ENCODE results near the gene C12orf76. TPM values are rescaled to one million over a fixed set of nuclear protein-coding genes. Genes with fewer than 3 reads are reported as not detected.
"Not testable (repeated sequence)": the region's sequence is repeated elsewhere in the genome, so short reads cannot be mapped to it uniquely, and the experiment has no call there.

Gene C12orf76
- total RNA-seq, 6 experiments from 2014 or later: 3.0 to 10.1 (median 6.4) TPM

- no peaks in the 10 kb centered on the region for H3K27me3 ChIP-seq
- H3K4me3 ChIP-seq: no peak overlapping the region
- H3K4me1 ChIP-seq: peaks cover 0 to 8% (median 0%) of the 10 kb centered on the region in 4 donors
- ATAC-seq: no peak
- no peak for DNase-seq
- no peaks in the 10 kb centered on the region for H3K36me3 ChIP-seq
- TF ChIP-seq, protein P1, sequence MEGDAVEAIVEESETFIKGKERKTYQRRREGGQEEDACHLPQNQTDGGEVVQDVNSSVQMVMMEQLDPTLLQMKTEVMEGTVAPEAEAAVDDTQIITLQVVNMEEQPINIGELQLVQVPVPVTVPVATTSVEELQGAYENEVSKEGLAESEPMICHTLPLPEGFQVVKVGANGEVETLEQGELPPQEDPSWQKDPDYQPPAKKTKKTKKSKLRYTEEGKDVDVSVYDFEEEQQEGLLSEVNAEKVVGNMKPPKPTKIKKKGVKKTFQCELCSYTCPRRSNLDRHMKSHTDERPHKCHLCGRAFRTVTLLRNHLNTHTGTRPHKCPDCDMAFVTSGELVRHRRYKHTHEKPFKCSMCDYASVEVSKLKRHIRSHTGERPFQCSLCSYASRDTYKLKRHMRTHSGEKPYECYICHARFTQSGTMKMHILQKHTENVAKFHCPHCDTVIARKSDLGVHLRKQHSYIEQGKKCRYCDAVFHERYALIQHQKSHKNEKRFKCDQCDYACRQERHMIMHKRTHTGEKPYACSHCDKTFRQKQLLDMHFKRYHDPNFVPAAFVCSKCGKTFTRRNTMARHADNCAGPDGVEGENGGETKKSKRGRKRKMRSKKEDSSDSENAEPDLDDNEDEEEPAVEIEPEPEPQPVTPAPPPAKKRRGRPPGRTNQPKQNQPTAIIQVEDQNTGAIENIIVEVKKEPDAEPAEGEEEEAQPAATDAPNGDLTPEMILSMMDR (IDR thresholded peaks at IDR 0.05): no peak
- TF ChIP-seq POLR2A (IDR thresholded peaks at IDR 0.05): no peak
- intact Hi-C loops (cut with DNase I): no loop called here
- 91% methylated on average over 3 of the region's 3 CpGs for WGBS (ENCODE audit: insufficient coverage, low coverage, low lambda C conversion rate, missing lambda C conversion rate)
- no peak overlapping the region for H3K27ac ChIP-seq
- no peaks in the 10 kb centered on the region for H3K9me3 ChIP-seq
These were observed 23.6 kb upstream of the C12orf76 start for GRCh38 chr12:110071967-110072366.

GRCh38 chr12:110071504-110071903 is 23.2 kb upstream of the C12orf76 start:
- Histone ChIP-seq H3K4me1 (peaks cover 0 to 8% (median 0%) of the 10 kb centered on the region in 4 donors), H3K9me3 (no peaks in the 10 kb centered on the region), H3K36me3 (no peaks in the 10 kb centered on the region), H3K27me3 (no peaks in the 10 kb centered on the region), H3K27ac (no peak overlapping the region), H3K4me3 (no peak overlapping the region)
- ATAC-seq: no peak
- no peak for DNase-seq
- intact Hi-C loops (cut with DNase I): no loop called here
- TF ChIP-seq, protein P1 (IDR thresholded peaks at IDR 0.05): no peak
- TF ChIP-seq POLR2A (IDR thresholded peaks at IDR 0.05): no peak

- no peak for DNase-seq
- no peaks in the 10 kb centered on the region for H3K9me3 ChIP-seq
- no peaks in the 10 kb centered on the region for H3K36me3 ChIP-seq
- no peak overlapping the region for H3K27ac ChIP-seq
- no peaks in the 10 kb centered on the region for H3K27me3 ChIP-seq
- ATAC-seq: no peak
- TF ChIP-seq, protein P1 (IDR thresholded peaks at IDR 0.05): no peak
- no peak for TF ChIP-seq POLR2A (IDR thresholded peaks at IDR 0.05)
- peaks cover 0 to 2% (median 0%) of the 10 kb centered on the region in 4 donors for H3K4me1 ChIP-seq
- intact Hi-C loops (cut with DNase I): no loop called here
- H3K4me3 ChIP-seq: no peak overlapping the region
- 100% methylated on average over 2 of the region's 2 CpGs for WGBS (ENCODE audit: insufficient coverage, low coverage, low lambda C conversion rate, missing lambda C conversion rate)
These were observed 20.3 kb upstream of the C12orf76 start for GRCh38 chr12:110068654-110069053.

- H3K4me1 ChIP-seq: not testable (repeated sequence)
These were observed 19.8 kb upstream of the C12orf76 start for GRCh38 chr12:110068115-110068514.

GRCh38 chr12:110067531-110067930 is 19.2 kb upstream of the C12orf76 start:
- ATAC-seq (no peak), DNase-seq (no peak)
- no peaks in the 10 kb centered on the region for H3K9me3 ChIP-seq
- 89% methylated on average over 7 of the region's 7 CpGs for WGBS (ENCODE audit: insufficient coverage, low coverage, low lambda C conversion rate, missing lambda C conversion rate)
- H3K4me3 ChIP-seq: no peak overlapping the region
- no peaks in the 10 kb centered on the region for H3K36me3 ChIP-seq
- H3K27ac ChIP-seq: no peak overlapping the region
- no peaks in the 10 kb centered on the region for H3K27me3 ChIP-seq
- TF ChIP-seq, protein P1 (IDR thresholded peaks at IDR 0.05): no peak
- TF ChIP-seq POLR2A (IDR thresholded peaks at IDR 0.05): no peak
- intact Hi-C loops (cut with DNase I): no loop called here
- no peaks in the 10 kb centered on the region for H3K4me1 ChIP-seq

More at GRCh38 chr12:110068115-110068514, 19.8 kb upstream of the C12orf76 start:
- H3K9me3 ChIP-seq; H3K27ac ChIP-seq; ATAC-seq; DNase-seq; H3K36me3 ChIP-seq; H3K4me3 ChIP-seq; intact Hi-C loops (cut with DNase I); H3K27me3 ChIP-seq: not testable (repeated sequence)
- 88% methylated on average over 7 of the region's 9 CpGs for WGBS (ENCODE audit: insufficient coverage, low coverage, low lambda C conversion rate, missing lambda C conversion rate)

Data from right lobe of liver (tissue), 6 donors.